HepG2 (cell line): ENCODE measurements around the gene CUEDC2. TPM values are rescaled to one million over a fixed set of nuclear protein-coding genes. Genes with fewer than 3 reads are reported as not detected.

Experiments
- CHCHD3 ChIP-seq: sonication (generic); formaldehyde crosslinking; IDR thresholded peaks from 2 replicates; pipeline ENCODE4 v1.8.0; 2022; ENCODE audit warnings: mild to moderate bottlenecking, missing genetic modification reagents, moderate library complexity
- CHD2 ChIP-seq: IDR thresholded peaks from 2 replicates; pipeline ENCODE4 v1.6.1; 2011; ENCODE audit warnings: low read depth, low read length, improper control_type of control experiment
- HMG20B ChIP-seq: conservative IDR thresholded peaks from 2 replicates; pipeline ENCODE4 v1.6.1; 2016; ENCODE audit warnings: missing genetic modification reagents, missing compliant biosample characterization
- HMGA1 ChIP-seq: sonication (generic); formaldehyde crosslinking; conservative IDR thresholded peaks from 2 replicates; pipeline ENCODE4 v1.4.0; 2020; ENCODE audit warnings: missing genetic modification reagents
- KLF16 ChIP-seq, 2 experiments: sonication (generic) in 1 of 2; formaldehyde crosslinking in 1 of 2; IDR thresholded peaks; 2 replicates each; pipeline versions ENCODE4 v1.6.1 to v1.8.0; 2016 to 2023; ENCODE audit warnings: missing genetic modification reagents in 2 of 2, missing compliant biosample characterization in 1 of 2
- MTF2 ChIP-seq: sonication (generic); formaldehyde crosslinking; IDR thresholded peaks from 2 replicates; pipeline ENCODE4 v1.5.0; 2020; ENCODE audit warnings: missing genetic modification reagents, borderline replicate concordance
- PCBP2 ChIP-seq: fragments of 200-400 bp; formaldehyde crosslinking; optimal IDR thresholded peaks from 2 replicates; pipeline ENCODE3; 2018; ENCODE audit warnings: low read length, low read depth; ENCODE audit not compliant: poor library complexity, severe bottlenecking
- SALL2 ChIP-seq: sonication (generic); formaldehyde crosslinking; IDR thresholded peaks from 2 replicates; pipeline ENCODE4 v1.8.1; 2023; ENCODE audit warnings: mild to moderate bottlenecking, missing genetic modification reagents, inconsistent platforms
- SMAD3 ChIP-seq: sonication (generic); formaldehyde crosslinking; IDR thresholded peaks from 2 replicates; pipeline ENCODE4 v1.4.0; 2020; ENCODE audit warnings: missing genetic modification reagents
- SNAPC4 ChIP-seq: sonication (generic); formaldehyde crosslinking; IDR thresholded peaks from 2 replicates; pipeline ENCODE4 v1.4.0; 2020; ENCODE audit warnings: mild to moderate bottlenecking, missing genetic modification reagents
- TCF7 ChIP-seq: sonication (generic); IDR thresholded peaks from 2 replicates; pipeline ENCODE4 v1.6.1; 2016; ENCODE audit warnings: antibody characterized with exemption, low read depth
- TFE3 ChIP-seq: IDR thresholded peaks from 2 replicates; pipeline ENCODE4 v1.6.1; 2016
- THAP11 ChIP-seq: IDR thresholded peaks from 2 replicates; pipeline ENCODE4 v1.6.1; 2016; ENCODE audit warnings: missing biosample characterization, missing genetic modification reagents
- ZBTB44 ChIP-seq: sonication (generic); formaldehyde crosslinking; IDR thresholded peaks from 2 replicates; pipeline ENCODE4 v1.4.0; 2020; ENCODE audit warnings: missing genetic modification reagents
- ZBTB7B ChIP-seq: sonication (generic); formaldehyde crosslinking; IDR thresholded peaks from 2 replicates; pipeline ENCODE4 v1.4.0; 2020; ENCODE audit warnings: missing genetic modification reagents
- ZNF207 ChIP-seq: fragments of 450-650 bp; IDR thresholded peaks from 2 replicates; pipeline ENCODE4 v1.6.1; 2016; ENCODE audit warnings: antibody characterized with exemption, borderline replicate concordance
- ZNF354B ChIP-seq: sonication (generic); formaldehyde crosslinking; IDR thresholded peaks from 2 replicates; pipeline ENCODE4 v1.8.0; 2022; ENCODE audit warnings: mild to moderate bottlenecking, missing genetic modification reagents
- ZNF660 ChIP-seq: sonication (generic); formaldehyde crosslinking; IDR thresholded peaks from 2 replicates; pipeline ENCODE4 v1.5.1; 2020; ENCODE audit warnings: mild to moderate bottlenecking, low read depth, missing genetic modification reagents, borderline replicate concordance
- polyA plus RNA-seq, 8 experiments: library from polyadenylated mRNA; depleted of rRNA in 3 of 8; stranded (reverse) in 7 of 8; unstranded in 1 of 8; fragments of >200 nt; fragmentation: Illumina TruSeq in 4 of 8; extraction: Trizol in 4 of 8; gene quantifications; 2 replicates each; pipeline versions ENCODE4 v1.2.1 to v1.2.3, GENCODE V29; 2011 to 2016; ENCODE audit warnings: low read depth in 4 of 8, missing spikeins in 1 of 8, mixed read lengths in 1 of 8; ENCODE audit not compliant: insufficient read depth in 1 of 8
- total RNA-seq, 5 experiments: library from RNA; depleted of rRNA; stranded (reverse); fragments of >200 nt; fragmentation: Illumina TruSeq; extraction: Trizol; gene quantifications; 2 replicates each; pipeline ENCODE4 v1.2.3, GENCODE V29; 2016; ENCODE audit warnings: low read depth in 1 of 5
- TF ChIP-seq, protein P1 (sequence below): sonication (generic); formaldehyde crosslinking; IDR thresholded peaks from 2 replicates; pipeline ENCODE4 v1.5.1; 2020; ENCODE audit warnings: mild to moderate bottlenecking, moderate library complexity, missing genetic modification reagents

The CUEDC2 gene
- total and polyA plus RNA-seq, 2 of the 13 experiments (the other 11 are each of a cell fraction or from before 2014, with no cell fraction given), result 13.1 to 18.4 TPM

DNA sequence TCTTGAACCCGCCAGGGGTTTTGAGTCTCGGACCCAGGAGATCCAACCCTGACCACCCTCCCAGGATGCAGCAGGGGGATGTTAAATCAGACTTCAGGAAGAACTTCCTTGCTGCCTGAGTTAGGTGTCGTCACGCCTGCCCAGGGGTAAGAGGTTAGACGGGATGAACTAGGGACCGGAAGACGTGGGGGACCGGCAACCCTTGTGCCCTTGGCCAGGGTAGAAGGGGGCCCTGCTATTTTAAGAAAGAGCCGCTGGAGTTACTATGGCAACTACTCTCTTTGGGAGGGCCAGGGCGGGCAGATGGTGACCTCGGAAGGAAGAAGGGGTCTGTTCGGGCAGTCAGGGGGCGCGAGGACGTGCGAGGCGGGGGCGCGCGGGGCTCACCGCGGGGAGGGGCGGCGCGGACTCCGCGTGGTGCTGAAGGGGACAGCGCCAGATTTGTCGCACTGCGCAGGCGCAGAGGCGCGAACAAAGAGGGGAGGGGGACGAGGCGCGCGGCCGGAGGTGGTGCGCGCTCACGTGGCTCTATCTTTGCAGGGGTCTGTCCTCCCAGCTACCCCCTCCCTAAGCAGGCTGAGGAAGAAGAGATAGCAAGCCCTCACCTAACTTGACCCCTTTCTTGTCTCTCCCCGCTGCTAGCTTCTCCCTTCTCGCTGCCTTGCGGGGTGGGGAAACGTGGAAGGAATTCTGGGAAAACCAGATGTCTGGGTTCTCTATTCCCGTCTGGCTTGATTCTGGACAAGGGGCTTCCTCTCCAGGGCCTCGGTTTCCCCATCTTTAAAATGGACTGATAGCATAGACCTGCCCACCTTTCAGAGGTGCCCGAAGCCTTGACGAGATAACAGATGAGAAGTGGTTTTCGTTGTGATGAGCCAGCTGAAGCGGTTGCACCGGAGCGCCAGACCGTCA, 12.8 kb downstream of the CUEDC2 start (continued):
- no peak for TF ChIP-seq ZBTB44 (CRISPR knock-in tag)
- no peak for TF ChIP-seq ZNF207
- TF ChIP-seq SALL2 (CRISPR knock-in tag), result peak; percentile 78
- 0 out of 2 replicates have a peak, but pooled peaks have one; percentile 18 for TF ChIP-seq ZBTB7B (CRISPR knock-in tag)
- TF ChIP-seq SNAPC4 (CRISPR knock-in tag), result no peak
- no peak for TF ChIP-seq MTF2 (CRISPR knock-in tag)
- TF ChIP-seq CHD2, result no peak
- peak in 1 of 2 experiments; percentile 56; a peak in 1 of 4 replicates for TF ChIP-seq KLF16 (CRISPR knock-in tag; IDR thresholded peaks at IDR 0.05)
- no peak for TF ChIP-seq TCF7
- TF ChIP-seq THAP11 (CRISPR knock-in tag), result 0 out of 2 replicates have a peak, but pooled peaks have one; percentile 48
- 0 out of 2 replicates have a peak, but pooled peaks have one; percentile 26 for TF ChIP-seq TFE3 (CRISPR knock-in tag)
- TF ChIP-seq HMGA1 (CRISPR knock-in tag), result no peak
- TF ChIP-seq CHCHD3 (CRISPR knock-in tag), result no peak
- TF ChIP-seq ZNF354B, result 0 out of 2 replicates have a peak, but pooled peaks have one; percentile 48
- TF ChIP-seq SMAD3, result no peak
- TF ChIP-seq, protein P1, sequence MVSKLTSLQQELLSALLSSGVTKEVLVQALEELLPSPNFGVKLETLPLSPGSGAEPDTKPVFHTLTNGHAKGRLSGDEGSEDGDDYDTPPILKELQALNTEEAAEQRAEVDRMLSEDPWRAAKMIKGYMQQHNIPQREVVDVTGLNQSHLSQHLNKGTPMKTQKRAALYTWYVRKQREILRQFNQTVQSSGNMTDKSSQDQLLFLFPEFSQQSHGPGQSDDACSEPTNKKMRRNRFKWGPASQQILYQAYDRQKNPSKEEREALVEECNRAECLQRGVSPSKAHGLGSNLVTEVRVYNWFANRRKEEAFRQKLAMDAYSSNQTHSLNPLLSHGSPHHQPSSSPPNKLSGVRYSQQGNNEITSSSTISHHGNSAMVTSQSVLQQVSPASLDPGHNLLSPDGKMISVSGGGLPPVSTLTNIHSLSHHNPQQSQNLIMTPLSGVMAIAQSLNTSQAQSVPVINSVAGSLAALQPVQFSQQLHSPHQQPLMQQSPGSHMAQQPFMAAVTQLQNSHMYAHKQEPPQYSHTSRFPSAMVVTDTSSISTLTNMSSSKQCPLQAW (CRISPR knock-in tag), result no peak
- no peak for TF ChIP-seq ZNF660 (CRISPR knock-in tag)
- no peak for TF ChIP-seq PCBP2
- no peak for TF ChIP-seq HMG20B (CRISPR knock-in tag)
